Stimulated activated CD8-positive, alpha-beta memory T cell treated with anti-CD3 and anti-CD28 coated beads, Interleukin-15, amount 100 ng/mL, for 4 hours (primary cell): Measurements from ENCODE around the gene CFAP251.
"Not testable (repeated sequence)": the region's sequence is repeated elsewhere in the genome, so short reads cannot be mapped to it uniquely, and the experiment has no call there.

Source experiments
- DNase-seq, 2 donors: peaks; one replicate each; pipeline ENCODE4 v3.0.0-alpha.2; 2020; ENCODE audit warnings: low read depth in 2 of 2

The CFAP251 gene

DNA sequence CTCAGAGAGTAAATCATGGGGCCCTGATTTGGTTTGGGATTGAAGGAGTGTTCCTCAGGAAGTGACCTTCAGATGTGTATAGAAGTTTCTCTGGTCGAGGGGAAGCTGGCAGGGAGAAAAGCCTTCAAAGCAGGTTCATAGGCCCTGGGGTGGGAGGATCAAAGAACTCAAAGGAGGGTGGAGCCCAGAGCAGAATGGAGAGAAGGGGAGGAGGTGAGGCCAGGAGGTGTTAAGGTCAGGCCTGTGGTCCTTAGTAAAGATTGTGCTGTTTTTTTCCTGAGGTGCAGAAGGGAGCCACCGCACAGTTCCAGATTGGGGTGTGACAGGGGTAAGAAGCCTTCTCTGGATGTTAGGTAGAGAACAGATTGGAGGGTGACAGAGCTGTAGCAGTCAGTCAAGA, 9.7 kb upstream of the CFAP251 start:
- no peak for DNase-seq

DNA sequence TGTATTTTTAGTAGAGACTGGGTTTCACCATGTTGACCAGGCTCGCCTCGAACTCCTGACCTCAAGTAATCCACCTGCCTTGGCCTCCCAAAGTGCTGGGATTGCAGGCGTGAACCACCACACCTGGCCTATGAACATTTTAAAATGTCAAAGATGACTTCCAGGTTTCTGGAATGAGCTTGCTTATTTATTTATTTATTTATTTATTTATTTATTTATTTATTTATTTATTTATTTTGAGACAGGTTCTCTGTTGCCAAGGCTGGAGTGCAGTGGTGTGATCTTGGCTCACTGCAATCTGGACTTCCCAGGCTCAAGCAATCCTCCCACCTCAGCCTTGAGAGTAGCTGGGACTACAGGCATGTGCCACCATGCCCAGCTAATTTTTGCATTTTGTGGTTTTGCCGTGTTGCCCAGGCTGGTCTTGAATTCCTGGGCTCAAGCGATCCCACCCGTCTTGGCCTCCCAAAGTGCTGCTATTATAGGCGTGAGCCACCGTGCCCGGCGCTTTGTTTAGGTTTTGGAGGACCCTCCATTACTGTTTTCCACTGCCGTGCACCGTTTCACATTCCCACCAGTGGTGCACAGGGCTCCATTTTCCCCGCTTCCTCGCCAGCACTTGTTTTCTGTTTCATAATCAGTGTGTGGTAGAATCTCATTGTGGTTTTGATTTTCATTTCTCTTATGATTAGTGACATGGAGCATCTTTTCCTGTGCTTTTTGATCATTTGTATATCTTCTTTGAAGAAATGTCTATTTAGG, 6.4 kb upstream of the CFAP251 start:
- no peak for DNase-seq

DNA sequence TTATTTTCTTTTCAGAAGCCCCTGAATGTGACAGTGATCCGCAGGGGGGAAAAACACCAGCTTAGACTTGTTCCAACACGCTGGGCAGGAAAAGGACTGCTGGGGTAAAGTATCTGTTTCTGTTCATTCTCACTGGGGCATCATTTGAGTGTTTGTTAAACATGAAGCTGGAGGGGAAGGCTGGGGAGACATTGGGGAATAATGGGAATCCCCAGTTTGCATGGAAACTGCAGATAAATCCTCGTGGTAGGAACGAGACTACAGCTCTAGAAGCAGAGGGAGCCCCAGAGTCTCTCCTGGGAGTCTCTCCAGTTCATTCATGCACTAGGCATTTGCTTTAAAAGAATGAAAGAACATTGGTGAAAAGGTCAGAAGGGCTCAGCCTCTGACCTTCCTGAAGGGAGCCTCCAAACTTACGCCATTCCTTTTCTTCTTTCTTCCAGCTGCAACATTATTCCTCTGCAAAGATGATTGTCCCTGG, 2.5 kb upstream of the CFAP251 start:
- no peak for DNase-seq

DNA sequence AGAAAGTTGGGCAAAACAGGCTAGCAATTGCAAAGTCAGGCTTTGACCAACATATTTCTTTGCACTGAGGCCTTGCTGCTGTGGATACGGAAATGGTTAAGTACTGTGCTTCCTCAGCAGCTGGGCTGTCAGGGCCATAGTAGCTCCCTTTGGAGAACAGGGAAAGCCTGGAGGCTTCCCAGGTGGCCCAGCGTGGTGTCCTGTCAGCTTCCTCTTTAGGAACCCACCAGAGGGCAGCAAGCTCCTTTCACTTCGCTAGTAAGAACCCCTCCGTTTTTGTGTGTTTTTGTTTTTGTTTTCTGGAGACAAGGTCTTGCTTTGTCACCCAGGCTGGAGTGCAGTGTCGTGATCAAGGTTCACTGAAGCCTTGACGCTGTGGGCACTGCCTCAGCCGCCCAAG, 1.7 kb upstream of the CFAP251 start:
- no peak for DNase-seq

DNA sequence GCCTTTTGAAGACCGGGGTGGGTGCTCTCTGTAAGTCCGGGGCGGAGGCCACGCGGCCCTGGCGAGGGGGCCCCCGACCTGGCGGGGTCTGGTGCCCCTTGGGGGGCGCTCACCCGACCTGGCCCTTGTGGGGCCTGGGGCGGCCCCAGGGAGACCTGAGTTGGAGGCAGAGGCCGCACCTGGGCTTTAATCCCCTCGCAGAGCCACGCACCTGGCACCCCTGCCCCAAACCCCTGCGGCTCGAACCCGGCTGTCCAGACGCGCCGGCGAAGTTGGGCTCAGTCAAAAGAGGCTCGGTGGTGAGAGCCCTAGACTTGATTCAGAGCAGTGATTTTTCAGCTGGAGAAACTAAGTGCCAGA, 267 bp downstream of the CFAP251 start:
- DNase-seq: no peak

DNA sequence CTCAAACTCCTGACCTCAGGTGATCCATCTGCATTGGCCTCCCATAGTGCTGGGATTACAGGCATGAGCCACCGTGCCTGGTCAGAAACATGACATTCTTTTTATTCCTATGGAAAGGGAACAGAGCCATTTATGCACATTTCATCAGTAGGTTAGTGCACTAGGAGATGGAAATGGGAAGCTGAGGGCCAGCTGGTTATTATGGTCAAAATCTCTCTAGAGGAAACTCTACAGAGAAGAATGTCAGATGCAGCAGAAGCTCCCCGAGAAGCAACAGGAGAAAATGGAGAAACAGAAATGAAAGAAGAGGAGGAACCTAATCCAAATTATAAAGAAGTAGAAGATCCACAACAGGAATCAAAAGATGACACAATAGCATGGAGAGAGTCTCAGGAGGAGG, 2.7 kb downstream of the CFAP251 start:
- DNase-seq: no peak

DNA sequence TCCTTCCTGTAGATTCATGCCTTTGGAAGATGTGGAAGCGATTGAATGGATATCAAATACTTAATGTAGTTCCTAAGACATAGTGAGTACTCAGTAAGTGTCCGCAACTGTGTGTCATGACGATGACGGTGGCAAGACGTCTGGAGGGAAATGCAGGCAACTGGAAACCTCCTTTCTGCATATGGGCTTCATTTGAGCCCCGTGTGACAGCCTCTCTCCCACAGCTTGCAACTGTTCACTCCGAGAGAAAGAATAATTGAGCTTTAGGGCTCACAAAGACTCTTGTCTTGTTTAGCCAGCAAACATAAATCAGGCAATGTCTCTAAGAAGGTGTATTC, 6.9 kb downstream of the CFAP251 start:
- no peak for DNase-seq

DNA sequence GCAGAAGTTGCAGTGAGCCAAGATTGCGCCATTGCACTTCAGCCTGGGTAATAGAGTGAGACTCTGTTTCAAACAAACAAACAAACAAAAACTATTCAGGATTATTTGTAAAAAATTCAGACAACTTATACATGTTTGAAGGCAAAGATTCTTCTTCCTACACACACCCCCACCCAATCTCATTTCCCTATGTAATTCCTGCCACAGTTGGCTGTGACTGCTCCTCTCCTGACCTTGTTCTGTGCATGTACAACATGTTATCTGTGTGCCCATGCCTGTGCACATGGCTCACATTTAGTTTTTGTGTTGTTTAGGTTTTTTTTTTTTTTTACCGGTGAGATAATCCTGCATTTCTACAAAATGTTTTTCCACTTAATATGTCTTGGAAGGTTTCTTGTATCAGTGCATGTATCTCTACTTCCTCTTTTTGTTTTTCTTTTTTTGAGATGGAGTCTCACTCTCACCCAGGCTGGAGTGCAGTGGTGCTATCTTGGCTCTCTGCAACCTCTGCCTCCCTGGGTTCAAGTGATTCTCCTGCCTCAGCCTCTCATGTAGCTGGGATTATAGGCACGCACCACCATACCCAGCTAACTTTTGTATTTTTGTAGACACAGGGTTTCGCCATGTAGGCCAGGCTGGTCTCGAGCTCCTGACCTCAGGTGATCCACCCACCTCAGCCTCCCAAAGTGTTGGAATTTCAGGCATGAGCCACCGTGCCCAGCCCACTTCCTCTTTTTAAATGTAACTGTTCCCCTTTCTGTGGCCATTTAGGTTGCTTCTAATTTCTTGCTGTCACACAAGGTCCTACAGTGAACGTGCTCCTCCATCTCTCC, 8.7 kb downstream of the CFAP251 start:
- no peak for DNase-seq

DNA sequence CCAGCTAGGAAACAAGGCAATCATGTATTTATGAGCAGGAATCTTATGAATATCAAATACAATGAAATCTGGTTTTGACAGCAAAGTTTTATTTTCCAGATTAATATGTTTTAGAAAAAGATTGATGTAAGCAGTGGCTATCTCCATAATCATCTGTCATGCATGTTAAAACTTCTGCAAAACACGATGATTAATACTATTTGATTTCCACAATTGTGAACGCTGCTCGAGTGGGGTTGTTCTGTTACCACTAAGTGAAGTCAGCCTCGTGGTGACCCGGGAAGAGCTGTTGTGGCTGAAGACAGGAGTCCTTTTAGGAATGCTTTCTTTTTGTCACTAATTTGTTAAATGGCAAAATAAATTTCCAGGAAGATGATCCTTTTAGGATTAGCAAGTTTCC, 9.4 kb downstream of the CFAP251 start:
- no peak for DNase-seq

DNA sequence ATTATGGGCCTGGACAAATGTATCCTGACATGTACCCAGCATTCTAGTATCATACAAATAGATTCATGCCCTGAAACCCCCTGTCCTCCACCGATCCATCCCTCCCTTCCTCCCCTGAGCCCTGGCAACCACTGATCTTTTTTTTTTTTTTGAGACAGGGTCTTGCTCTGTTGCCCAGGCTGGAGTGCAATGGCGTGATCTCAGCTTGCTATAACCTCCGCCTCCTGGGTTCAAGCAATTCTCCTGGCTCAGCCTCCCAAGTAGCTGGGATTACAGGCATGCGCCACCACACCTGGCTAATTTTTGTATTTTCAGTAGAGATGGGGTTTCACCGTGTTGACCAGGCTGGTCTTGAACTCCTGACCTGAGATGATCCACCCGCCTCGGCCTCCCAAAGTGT, 11.2 kb downstream of the CFAP251 start:
- DNase-seq: not testable (repeated sequence)

DNA sequence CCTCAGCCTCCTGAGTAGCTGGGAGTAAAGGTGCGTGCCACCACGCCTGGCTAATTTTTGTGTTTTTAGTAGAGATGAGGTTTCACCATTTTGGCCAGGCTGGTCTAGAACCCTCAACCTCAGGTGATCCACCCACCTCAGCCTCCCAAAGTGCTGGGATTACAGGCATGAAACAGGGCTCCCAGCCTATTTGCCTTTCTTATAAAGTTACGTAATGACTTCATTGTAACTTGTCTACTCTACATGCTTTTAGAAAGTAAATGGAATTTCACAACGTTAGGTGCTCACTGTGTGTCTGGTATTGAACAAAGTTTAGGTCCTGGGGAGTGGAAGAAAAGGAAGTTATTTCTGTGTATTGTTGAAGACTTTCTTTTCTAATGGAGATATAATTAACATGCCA, 12.5 kb downstream of the CFAP251 start:
- DNase-seq: no peak

DNA sequence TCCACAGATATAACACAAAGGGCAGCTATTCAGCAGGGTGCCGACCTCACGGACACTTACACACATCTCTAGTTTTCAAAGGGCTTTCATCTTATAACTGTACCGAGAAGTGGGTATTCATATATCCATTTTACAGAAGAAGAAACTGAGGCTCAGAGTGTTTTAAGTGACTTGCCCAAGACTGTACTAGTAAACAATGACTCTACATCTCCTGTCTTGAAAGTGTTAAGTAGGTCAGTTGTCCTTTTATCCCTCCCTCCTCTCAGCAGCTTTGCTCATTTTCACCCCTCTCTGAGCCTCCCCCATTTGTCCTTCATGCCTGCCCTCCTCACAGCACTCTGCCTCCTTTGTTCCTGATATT, 13.8 kb downstream of the CFAP251 start:
- DNase-seq: no peak

DNA sequence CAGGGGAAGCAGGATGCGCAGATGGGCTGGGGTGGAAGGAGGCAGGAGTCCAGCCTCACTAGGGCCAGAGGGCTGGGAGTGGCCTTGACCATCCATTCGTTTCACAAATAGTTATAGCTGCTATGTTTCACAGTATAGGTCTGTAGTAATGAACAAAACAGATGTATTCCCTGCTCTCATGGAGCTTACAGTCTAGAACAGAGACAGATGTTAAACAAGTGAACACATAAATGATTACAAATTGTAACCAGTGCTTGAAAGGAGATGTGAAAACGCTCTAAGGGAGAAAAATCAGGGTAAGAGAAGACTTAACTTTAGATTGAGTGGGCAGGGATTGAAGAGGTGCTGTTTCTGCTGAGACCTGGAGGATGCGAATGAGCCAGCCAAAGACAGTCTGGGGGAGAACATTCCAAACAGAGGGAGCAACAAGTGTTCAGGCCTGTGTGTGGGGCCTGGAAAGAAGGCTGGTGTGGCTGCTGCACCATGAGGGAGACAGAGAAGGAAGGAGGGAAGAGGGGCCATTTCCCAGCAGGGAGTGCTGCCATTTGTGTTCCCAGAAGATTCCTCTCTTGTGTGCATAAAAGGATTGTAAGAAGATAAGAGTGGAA, 14.6 kb downstream of the CFAP251 start:
- DNase-seq: no peak

DNA sequence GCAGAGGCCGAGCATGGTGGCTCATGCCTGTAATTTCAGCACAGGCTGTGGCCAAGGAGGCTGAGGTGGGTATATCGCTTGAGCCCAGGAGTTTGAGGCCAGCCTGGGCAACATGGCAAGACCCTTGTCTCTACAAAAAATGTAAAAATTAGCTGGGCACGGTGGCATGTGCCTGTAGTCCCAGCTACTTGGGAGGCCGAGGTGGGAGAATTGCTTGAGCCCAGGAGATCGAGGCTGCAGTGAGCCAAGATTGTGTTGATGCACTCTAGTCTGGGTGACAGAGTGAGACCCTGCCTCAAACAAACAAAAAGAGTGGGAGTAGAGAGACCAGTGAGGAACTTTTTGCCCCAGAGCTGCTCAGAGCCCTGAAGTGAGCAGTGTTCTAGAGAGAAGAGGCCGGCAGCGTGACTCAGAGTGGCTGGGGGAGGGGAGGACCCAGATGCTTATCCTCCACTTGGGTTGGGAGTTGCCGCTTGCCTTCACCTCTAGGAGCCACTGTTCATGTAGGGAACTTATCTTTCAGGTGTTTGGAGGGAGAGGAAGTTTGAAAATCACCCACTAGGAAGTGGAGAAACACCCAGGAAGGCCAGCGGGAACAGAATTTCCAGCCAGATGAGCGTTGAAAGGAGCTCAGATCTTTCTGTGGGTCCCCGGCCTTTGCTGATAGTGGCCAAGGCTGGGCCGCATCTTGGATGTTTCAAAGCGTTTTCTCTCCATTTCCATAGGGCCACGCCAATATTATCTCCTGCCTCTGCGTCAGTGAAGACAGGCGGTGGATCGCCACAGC, 15.3 kb downstream of the CFAP251 start:
- DNase-seq: no peak

DNA sequence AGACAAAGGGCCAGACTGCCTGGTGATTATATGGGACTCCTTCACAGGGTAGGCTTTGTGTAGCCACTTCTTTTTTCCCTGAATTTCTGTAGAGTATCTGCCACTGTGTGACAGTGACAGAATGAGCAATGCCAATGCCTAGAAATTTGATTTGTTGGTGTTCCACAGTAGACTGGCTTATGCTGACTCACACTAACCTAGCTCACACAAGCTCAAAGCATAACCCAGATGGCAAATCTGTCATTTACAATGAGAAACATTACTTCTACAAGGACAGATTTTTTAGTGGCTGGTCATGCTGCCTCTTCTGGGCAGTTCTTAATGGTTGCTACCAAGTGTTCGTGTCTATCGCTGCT, 15.9 kb downstream of the CFAP251 start:
- DNase-seq: no peak

DNA sequence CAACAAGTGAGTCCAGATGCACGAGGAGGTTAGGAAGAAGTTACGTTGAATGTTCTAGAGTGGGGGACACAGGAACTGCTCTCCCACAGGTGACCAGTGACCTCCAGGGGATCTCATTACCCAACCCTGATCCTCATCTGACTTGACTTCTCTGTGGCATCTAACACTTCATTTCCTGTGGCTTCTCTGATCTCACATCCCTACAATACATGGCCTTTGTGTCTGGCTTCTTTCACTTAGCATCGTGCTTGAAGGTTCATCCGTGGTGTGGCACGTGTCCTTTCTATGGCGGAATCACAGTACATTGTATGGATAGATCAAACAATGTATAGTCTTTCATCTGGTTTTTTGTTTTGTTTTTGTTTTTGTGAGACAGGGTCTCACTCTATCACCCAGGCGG, 19.3 kb downstream of the CFAP251 start:
- DNase-seq: no peak

DNA sequence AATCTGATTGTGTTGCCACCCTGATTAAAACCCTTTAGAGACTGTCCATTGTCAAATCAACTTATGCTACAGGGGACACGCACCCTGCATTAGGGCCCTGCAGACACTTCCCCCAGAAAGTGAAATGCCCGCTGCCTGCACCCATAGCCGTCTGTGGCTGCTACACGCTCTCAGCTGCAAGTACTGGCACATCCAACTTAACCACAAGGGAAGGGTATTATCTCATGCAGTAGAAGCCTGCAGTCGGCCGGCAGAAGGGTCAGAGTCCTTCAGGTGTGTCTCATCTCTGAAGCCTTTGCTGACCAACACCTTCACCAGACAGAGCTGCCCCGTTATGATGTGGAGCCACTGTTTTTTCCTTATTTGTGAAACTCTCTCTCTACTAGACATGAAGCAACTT, 20.8 kb downstream of the CFAP251 start:
- no peak for DNase-seq

DNA sequence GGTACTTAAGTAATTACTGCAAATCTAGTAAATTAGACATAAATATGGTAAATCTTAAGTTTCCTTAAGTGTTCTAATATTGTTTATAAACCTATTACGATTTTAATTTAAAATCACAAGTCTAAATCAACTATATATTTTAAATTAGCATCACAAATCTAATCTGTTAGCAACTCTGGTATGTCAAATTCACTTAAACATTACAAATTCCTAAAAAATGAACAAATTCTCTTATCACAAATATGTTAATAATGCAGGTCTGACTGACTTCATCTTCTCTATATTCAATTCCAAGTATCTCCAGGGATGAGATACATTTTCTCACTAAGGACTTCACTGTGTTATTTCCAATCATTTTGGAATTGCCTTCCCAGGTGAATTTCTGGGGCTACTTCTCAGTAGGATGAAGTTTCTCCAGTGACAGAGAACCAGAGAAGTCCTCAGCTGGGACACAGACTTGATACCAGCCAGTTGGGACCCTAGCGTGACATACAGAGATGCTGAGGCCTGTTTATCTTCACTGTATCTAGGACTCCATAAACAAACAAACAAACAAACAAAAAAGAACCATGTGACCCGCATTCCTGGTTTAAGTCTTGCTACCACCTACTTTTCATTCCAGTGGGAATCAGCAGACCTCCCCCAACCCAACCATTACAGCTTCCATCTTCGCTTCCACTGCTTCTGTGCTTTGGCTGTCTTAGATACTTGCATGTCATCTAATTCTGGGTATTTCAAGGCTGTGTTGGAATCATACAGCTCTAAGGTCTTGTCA, 21.8 kb downstream of the CFAP251 start:
- DNase-seq: no peak

DNA sequence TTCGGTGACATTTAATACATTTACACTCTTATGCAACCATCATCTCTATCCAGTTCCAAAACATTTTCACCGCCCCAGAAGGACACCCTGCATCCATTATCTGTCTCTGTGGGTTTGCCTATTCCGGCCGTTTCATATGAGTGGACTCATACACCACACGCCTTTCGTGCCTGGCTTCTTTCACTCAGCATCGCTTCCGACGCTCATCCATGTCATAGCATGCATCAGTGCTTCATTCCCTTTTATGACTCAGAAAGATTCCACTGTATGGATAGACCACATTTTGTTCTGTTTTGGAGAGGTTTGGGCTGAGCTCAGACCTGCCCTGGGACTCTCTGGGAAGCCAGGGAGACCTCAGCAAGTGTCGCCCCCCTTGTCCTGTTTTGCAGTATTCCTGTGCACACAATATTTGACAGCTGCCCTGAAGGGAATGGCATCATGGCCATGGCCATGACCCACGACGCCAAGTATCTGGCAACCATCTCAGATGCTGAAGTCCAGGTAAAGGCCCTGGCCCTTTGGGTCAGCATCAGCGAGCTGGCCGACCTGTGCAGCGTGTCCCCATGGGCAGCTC, 23.8 kb downstream of the CFAP251 start:
- no peak for DNase-seq

DNA sequence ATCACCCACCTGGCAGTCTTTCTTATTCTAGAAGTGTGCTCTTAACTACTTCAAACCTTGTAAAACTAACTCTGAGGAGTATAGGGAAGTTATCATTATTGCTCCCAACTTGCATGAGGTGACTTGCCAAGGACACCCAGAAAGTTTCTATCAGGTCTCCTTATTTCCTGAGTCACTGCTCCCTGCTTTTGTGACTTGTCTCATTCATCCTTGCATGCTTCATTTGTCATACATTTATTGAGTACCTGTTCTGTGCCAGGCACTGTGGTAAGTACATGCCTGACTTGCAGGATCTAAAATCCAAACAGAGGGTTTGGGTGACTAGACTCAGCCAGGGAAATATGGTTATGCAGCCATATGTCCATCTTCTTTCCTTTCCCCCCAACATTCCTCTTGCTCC, 25.5 kb downstream of the CFAP251 start:
- no peak for DNase-seq

DNA sequence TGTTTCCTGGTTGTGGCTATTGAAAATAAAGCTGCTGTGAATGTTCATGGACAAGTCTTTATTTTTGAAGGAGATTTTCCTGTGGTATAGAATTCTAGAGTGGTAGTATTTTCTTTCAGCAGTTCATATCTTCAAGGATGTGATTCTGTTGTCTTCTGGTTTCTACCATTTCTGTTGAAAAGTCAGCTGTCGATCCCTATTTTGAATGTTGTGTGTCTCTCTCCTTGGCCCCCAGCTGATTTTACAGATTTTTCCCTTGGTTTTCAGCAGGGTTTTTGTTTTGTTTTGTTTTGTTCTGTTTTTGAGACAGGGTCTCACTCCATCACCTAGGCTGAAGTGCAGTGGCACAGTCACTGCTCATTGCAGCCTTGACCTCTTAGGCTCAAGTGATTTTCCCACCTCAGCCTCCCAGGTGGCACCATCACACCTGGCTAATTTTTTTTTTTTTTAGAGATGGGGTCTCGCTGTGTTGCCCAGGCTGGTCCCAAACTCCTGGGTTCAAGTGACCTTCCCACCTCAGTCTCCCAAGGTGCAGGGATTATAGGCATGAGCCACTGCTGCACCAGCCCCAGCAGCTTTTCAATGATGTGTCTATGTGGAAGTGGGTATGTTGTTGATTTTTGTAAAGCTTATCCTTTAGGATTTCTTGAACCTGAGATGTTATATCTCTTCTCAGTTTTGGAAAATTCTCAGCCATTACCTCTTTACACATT, 28.1 kb downstream of the CFAP251 start:
- DNase-seq: no peak
